Pulmonary artery endothelial cell (primary cell): ENCODE data around the gene OR1K1. TPM values are rescaled to one million over a fixed set of nuclear protein-coding genes. Genes with fewer than 3 reads are reported as not detected.
"Not testable (repeated sequence)": the region's sequence is repeated elsewhere in the genome, so short reads cannot be mapped to it uniquely, and the experiment has no call there.

Experiments
- DNase-seq: peaks from one replicate; pipeline ENCODE4 v3.0.0-alpha.2; 2011; ENCODE audit warnings: low read depth, low spot score
- total RNA-seq: library from RNA; depleted of rRNA; stranded (reverse); fragments of >200 nt; gene quantifications from 2 replicates; pipeline ENCODE4 v1.2.3, GENCODE V29; 2014

OR1K1 gene
- total RNA-seq, 1 donor from 2014 or later, result not detected

GRCh38 chr9:122810306-122810946 is 10.5 kb downstream of the OR1K1 start:
- DNase-seq, result no peak

GRCh38 chr9:122812736-122813135 is 12.8 kb downstream of the OR1K1 start:
- no peak for DNase-seq

GRCh38 chr9:122814545-122814944 is 14.6 kb downstream of the OR1K1 start:
- no peak for DNase-seq

GRCh38 chr9:122815544-122815943 is 15.6 kb downstream of the OR1K1 start:
- DNase-seq, result no peak

- peak; percentile 94 for DNase-seq
These were observed 16.4 kb downstream of the OR1K1 start for GRCh38 chr9:122816163-122816867.

- DNase-seq, result peak; percentile 67
These were observed 19.4 kb downstream of the OR1K1 start for GRCh38 chr9:122819326-122819725.

- DNase-seq, result peak; percentile 94
These were observed 20.0 kb downstream of the OR1K1 start for GRCh38 chr9:122819791-122820489.

- no peak for DNase-seq
These were observed 20.5 kb downstream of the OR1K1 start for GRCh38 chr9:122820490-122820845.

GRCh38 chr9:122821278-122821943 is 21.5 kb downstream of the OR1K1 start:
- peak; percentile 95 for DNase-seq

- DNase-seq, result no peak
These were observed 22.1 kb downstream of the OR1K1 start for GRCh38 chr9:122822056-122822455.

GRCh38 chr9:122822938-122823337 is 23.0 kb downstream of the OR1K1 start:
- DNase-seq, result no peak

GRCh38 chr9:122827761-122828093 is 27.8 kb downstream of the OR1K1 start:
- no peak for DNase-seq

GRCh38 chr9:122828965-122829284 is 29.0 kb downstream of the OR1K1 start:
- DNase-seq, result not testable (repeated sequence)

- no peak for DNase-seq
These were observed 32.3 kb downstream of the OR1K1 start for GRCh38 chr9:122832194-122832593.

GRCh38 chr9:122835313-122835731 is 35.4 kb downstream of the OR1K1 start:
- DNase-seq, result no peak

- no peak for DNase-seq
These were observed 37.4 kb downstream of the OR1K1 start for GRCh38 chr9:122837266-122837850.

GRCh38 chr9:122838441-122838840 is 38.5 kb downstream of the OR1K1 start:
- DNase-seq, result not testable (repeated sequence)

GRCh38 chr9:122841501-122841900 is 41.6 kb downstream of the OR1K1 start:
- DNase-seq, result no peak

- DNase-seq, result no peak
These were observed 44.2 kb downstream of the OR1K1 start for GRCh38 chr9:122844137-122844536.

GRCh38 chr9:122845116-122845515 is 45.2 kb downstream of the OR1K1 start:
- no peak for DNase-seq

- no peak for DNase-seq
These were observed 46.5 kb downstream of the OR1K1 start for GRCh38 chr9:122846371-122846940.
